ENCODE results near the gene YBX3. TPM values are rescaled to one million over a fixed set of nuclear protein-coding genes. Genes with fewer than 3 reads are reported as not detected.

YBX3 gene
- total RNA-seq, 1 donor from 2014 or later: 60.7 TPM

GRCh38 chr12:10722502-10722904, 620 bp downstream of the YBX3 start:
- intact Hi-C loops (cut with micrococcal nuclease): loop anchor here (2.0 to 5.0 kb wide), 3 partner anchors 50 to 1260 kb away; partner anchors contain the start of genes GABARAPL1 and STYK1

- intact Hi-C loops (cut with micrococcal nuclease): loop anchor here (1.0 to 5.0 kb wide), 5 partner anchors 50 to 1260 kb away; partner anchors contain the start of genes GABARAPL1, MAGOHB, SMIM10L1 and STYK1
Observed at GRCh38 chr12:10721651-10722501, 1.2 kb downstream of the YBX3 start.

GRCh38 chr12:10720974-10721650, 2.0 kb downstream of the YBX3 start:
- intact Hi-C loops (cut with micrococcal nuclease): loop anchor here (1.0 to 5.0 kb wide), 4 partner anchors 49 to 1261 kb away; partner anchors contain the start of genes MAGOHB, SMIM10L1 and STYK1

- intact Hi-C loops (cut with micrococcal nuclease): no loop called here
Observed at GRCh38 chr12:10719482-10719881, 3.6 kb downstream of the YBX3 start.

GRCh38 chr12:10718279-10718821, 4.8 kb downstream of the YBX3 start:
- intact Hi-C loops (cut with micrococcal nuclease): no loop called here

GRCh38 chr12:10717410-10717809, 5.7 kb downstream of the YBX3 start:
- intact Hi-C loops (cut with micrococcal nuclease): no loop called here

GRCh38 chr12:10716704-10717315, 6.3 kb downstream of the YBX3 start:
- intact Hi-C loops (cut with micrococcal nuclease): no loop called here

- intact Hi-C loops (cut with micrococcal nuclease): no loop called here
Observed at GRCh38 chr12:10716277-10716676, 6.8 kb downstream of the YBX3 start.

GRCh38 chr12:10715491-10715890, 7.6 kb downstream of the YBX3 start:
- intact Hi-C loops (cut with micrococcal nuclease): no loop called here

- intact Hi-C loops (cut with micrococcal nuclease): no loop called here
Observed at GRCh38 chr12:10709808-10710207, 13.3 kb downstream of the YBX3 start.

GRCh38 chr12:10708862-10709261, 14.3 kb downstream of the YBX3 start:
- intact Hi-C loops (cut with micrococcal nuclease): no loop called here

GRCh38 chr12:10705655-10706054, 17.5 kb downstream of the YBX3 start:
- intact Hi-C loops (cut with micrococcal nuclease): no loop called here

GRCh38 chr12:10701843-10702242, 21.3 kb downstream of the YBX3 start:
- intact Hi-C loops (cut with micrococcal nuclease): no loop called here

GRCh38 chr12:10701131-10701681, 21.9 kb downstream of the YBX3 start:
- intact Hi-C loops (cut with micrococcal nuclease): no loop called here

- intact Hi-C loops (cut with micrococcal nuclease): no loop called here
Observed at GRCh38 chr12:10700581-10700980, 22.5 kb downstream of the YBX3 start.

GRCh38 chr12:10697862-10698261, 25.3 kb downstream of the YBX3 start:
- intact Hi-C loops (cut with micrococcal nuclease): no loop called here

- intact Hi-C loops (cut with micrococcal nuclease): no loop called here
Observed at GRCh38 chr12:10697156-10697555, 26.0 kb downstream of the YBX3 start.

- intact Hi-C loops (cut with micrococcal nuclease): no loop called here
Observed at GRCh38 chr12:10690906-10691305, 32.2 kb downstream of the YBX3 start.

GRCh38 chr12:10689146-10689545, 34.0 kb downstream of the YBX3 start:
- intact Hi-C loops (cut with micrococcal nuclease): no loop called here

GRCh38 chr12:10688042-10688441, 35.1 kb downstream of the YBX3 start:
- intact Hi-C loops (cut with micrococcal nuclease): no loop called here
